Suprapubic skin (tissue), 4 donors: Measurements from ENCODE around the gene CDH4. TPM values are rescaled to one million over a fixed set of nuclear protein-coding genes. Genes with fewer than 3 reads are reported as not detected.

Experiments
- DNase-seq, 2 donors: peaks; one replicate each; pipeline ENCODE4 v3.0.0-alpha.2; 2019; ENCODE audit warnings: low spot score in 2 of 2
- H3K27ac ChIP-seq: fragments of 200-600 bp; sonication (generic); one replicate; pipeline ENCODE4 v1.5.1; 2019
- H3K27me3 ChIP-seq: fragments of 200-600 bp; sonication (generic); one replicate; pipeline ENCODE4 v1.5.1; 2019
- H3K36me3 ChIP-seq: fragments of 200-600 bp; sonication (generic); one replicate; pipeline ENCODE4 v1.5.1; 2019
- H3K4me1 ChIP-seq: fragments of 200-600 bp; sonication (generic); one replicate; pipeline ENCODE4 v1.5.1; 2019
- H3K4me3 ChIP-seq: fragments of 200-600 bp; sonication (generic); one replicate; pipeline ENCODE4 v1.5.1; 2019; ENCODE audit warnings: mild to moderate bottlenecking
- H3K9me3 ChIP-seq: fragments of 200-600 bp; sonication (generic); one replicate; pipeline ENCODE4 v1.5.1; 2019
- EP300 ChIP-seq: sonication (generic); formaldehyde crosslinking; IDR thresholded peaks from one replicate; pipeline ENCODE4 v1.6.1; 2017; ENCODE audit warnings: antibody characterized with exemption
- POLR2A ChIP-seq, 2 donors: fragments of 450-650 bp; IDR thresholded peaks; one replicate each; pipeline ENCODE4 v1.6.1; 2017; ENCODE audit warnings: antibody characterized with exemption in 2 of 2, mild to moderate bottlenecking in 2 of 2, moderate library complexity in 2 of 2
- POLR2AphosphoS5 ChIP-seq, 3 donors: sonication (generic); formaldehyde crosslinking; IDR thresholded peaks; one replicate each; pipeline ENCODE4 v1.6.1; 2017; ENCODE audit warnings: antibody characterized with exemption in 3 of 3
- WGBS: methylation state at CpG from one replicate; pipeline ENCODE4 v1.1.5; 2018; 5-methylcytosine and 5-hydroxymethylcytosine counted together
- total RNA-seq, 4 donors: library from RNA; depleted of rRNA; stranded (reverse); fragments of >200 nt; gene quantifications; one replicate each; pipeline ENCODE4 v1.1.0, GENCODE V29; 2016
- TF ChIP-seq, protein P1 (sequence below), 2 donors: fragments of 200-600 bp in 1 of 2; fragments of 450-650 bp in 1 of 2; sonication (generic) in 1 of 2; IDR thresholded peaks; one replicate each; pipeline ENCODE4 v1.5.1; 2016 to 2019; ENCODE audit warnings: antibody characterized with exemption in 2 of 2, mild to moderate bottlenecking in 1 of 2, moderate library complexity in 1 of 2

Gene CDH4
- total RNA-seq, 4 donors from 2014 or later: 0.91 to 5.9 (median 2.6) TPM

DNA sequence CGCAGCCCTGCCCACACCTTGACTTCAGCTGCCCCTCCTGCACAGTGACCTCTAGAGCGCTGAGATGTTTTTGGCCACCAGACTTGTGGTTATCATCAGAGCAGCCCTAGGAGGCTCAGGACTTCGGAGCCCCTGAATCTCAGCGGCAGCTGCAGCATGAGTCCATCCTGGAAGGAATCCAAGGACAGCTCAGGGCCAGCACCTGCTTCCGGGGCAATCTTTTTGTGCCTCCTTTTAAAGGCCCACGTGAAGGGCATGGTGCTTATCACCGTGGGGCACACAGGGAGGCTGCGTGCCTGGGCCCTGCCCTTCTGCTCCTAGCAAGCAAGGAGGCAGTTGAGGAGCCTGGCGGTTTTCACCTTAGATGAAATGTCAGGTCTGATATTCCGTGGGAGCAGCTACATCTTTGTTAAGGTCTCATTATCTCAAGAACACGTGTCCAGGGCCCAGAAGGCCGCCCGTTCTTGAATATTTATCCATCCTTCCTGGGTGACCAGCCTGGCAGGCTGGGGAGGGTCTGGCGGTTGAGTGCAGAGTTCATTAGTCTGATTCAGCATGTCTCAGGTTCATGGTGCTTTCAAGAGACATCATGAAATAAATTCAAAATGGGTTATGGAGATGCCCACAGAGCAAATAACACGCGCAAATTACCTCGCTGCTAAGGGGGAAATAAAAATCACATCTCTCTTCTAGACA lies 421.2 kb downstream of the CDH4 start:
- 84% methylated on average over 13 of the region's 17 CpGs for WGBS
- DNase-seq: no peak
- no peaks in the 10 kb centered on the region for H3K36me3 ChIP-seq

DNA sequence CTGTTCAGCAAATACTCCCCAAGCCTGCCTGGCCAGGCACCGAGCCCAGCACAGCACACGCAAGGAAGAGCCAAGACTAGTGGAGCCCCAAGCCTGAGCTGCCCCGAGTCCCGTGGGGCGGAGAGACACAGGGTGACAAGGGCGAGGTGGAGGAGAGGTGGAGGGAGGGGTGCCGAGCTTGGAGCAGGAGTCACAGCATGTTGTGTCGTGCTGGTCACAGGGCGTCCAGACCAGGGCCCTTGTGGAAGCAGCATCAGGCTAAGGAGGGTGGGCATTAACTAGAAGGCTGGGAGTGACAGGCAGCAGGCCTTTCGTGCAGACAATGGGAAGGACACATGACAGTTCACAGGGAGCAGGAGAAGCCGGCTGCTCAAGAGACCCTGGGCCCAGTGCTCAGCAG lies 422.1 kb downstream of the CDH4 start:
- Histone ChIP-seq H3K4me1 (no peaks in the 10 kb centered on the region), H3K27ac (no peak overlapping the region), H3K27me3 (peaks cover 5% of the 10 kb centered on the region), H3K4me3 (no peak overlapping the region), H3K9me3 (no peaks in the 10 kb centered on the region), H3K36me3 (no peaks in the 10 kb centered on the region)
- TF ChIP-seq, protein P1, sequence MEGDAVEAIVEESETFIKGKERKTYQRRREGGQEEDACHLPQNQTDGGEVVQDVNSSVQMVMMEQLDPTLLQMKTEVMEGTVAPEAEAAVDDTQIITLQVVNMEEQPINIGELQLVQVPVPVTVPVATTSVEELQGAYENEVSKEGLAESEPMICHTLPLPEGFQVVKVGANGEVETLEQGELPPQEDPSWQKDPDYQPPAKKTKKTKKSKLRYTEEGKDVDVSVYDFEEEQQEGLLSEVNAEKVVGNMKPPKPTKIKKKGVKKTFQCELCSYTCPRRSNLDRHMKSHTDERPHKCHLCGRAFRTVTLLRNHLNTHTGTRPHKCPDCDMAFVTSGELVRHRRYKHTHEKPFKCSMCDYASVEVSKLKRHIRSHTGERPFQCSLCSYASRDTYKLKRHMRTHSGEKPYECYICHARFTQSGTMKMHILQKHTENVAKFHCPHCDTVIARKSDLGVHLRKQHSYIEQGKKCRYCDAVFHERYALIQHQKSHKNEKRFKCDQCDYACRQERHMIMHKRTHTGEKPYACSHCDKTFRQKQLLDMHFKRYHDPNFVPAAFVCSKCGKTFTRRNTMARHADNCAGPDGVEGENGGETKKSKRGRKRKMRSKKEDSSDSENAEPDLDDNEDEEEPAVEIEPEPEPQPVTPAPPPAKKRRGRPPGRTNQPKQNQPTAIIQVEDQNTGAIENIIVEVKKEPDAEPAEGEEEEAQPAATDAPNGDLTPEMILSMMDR (IDR thresholded peaks at IDR 0.05): no peak
- TF ChIP-seq POLR2AphosphoS5 (IDR thresholded peaks at IDR 0.05) (no peak), EP300 (no peak), POLR2A (IDR thresholded peaks at IDR 0.05) (no peak)
- WGBS: 61% methylated on average over 11 of the region's 11 CpGs
- no peak for DNase-seq

More for the DNA sequence above, 421.2 kb downstream of the CDH4 start:
- Histone ChIP-seq H3K4me3 (no peak overlapping the region), H3K27me3 (peaks cover 8% of the 10 kb centered on the region), H3K27ac (no peak overlapping the region), H3K4me1 (peaks cover 4% of the 10 kb centered on the region), H3K9me3 (no peaks in the 10 kb centered on the region)
- no peak for TF ChIP-seq EP300
- TF ChIP-seq POLR2AphosphoS5 (IDR thresholded peaks at IDR 0.05): no peak
- TF ChIP-seq, protein P1 (IDR thresholded peaks at IDR 0.05): no peak

DNA sequence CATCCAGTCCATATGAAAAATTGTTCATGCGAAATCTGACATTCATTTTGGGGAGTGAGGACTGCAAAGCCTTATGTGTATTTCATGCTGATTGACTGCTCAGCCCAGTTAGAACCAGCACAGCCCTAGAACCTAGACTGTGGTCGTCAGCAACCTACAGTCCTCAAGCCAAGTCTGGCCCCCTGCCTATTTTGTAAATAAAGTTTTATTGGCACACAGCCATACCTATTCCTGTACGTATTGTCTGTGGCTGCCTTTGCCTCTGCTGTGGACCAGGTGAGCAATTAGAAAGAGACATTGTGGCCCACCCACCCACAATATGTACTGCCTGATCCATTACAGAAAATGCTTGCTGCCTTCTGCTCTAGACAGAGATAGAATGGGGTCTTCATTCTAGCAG lies 422.6 kb downstream of the CDH4 start:
- TF ChIP-seq POLR2A (IDR thresholded peaks at IDR 0.05) (no peak), POLR2AphosphoS5 (IDR thresholded peaks at IDR 0.05) (no peak), EP300 (no peak)
- TF ChIP-seq, protein P1 (IDR thresholded peaks at IDR 0.05): no peak
- Histone ChIP-seq H3K9me3 (no peaks in the 10 kb centered on the region), H3K27ac (no peak overlapping the region), H3K27me3 (peaks cover 8% of the 10 kb centered on the region), H3K4me3 (no peak overlapping the region), H3K4me1 (no peaks in the 10 kb centered on the region), H3K36me3 (no peaks in the 10 kb centered on the region)
- no peak for DNase-seq
- 66% methylated on average over 3 of the region's 3 CpGs for WGBS

- no peak for DNase-seq
- peaks cover under 1% of the 10 kb centered on the region for H3K4me1 ChIP-seq
- no peaks in the 10 kb centered on the region for H3K36me3 ChIP-seq
- TF ChIP-seq POLR2AphosphoS5 (IDR thresholded peaks at IDR 0.05) (no peak), EP300 (no peak), POLR2A (IDR thresholded peaks at IDR 0.05) (no peak)
- TF ChIP-seq, protein P1 (IDR thresholded peaks at IDR 0.05): no peak
- no peak overlapping the region for H3K4me3 ChIP-seq
- no peak overlapping the region for H3K27ac ChIP-seq
- WGBS: 93% methylated on average over 2 of the region's 2 CpGs
- no peaks in the 10 kb centered on the region for H3K9me3 ChIP-seq
- H3K27me3 ChIP-seq: peaks cover 18% of the 10 kb centered on the region
Observed at GRCh38 chr20:61677928-61678327, 425.9 kb downstream of the CDH4 start.

- peaks cover 6% of the 10 kb centered on the region for H3K4me1 ChIP-seq
- 97% methylated on average over 8 of the region's 8 CpGs for WGBS
- H3K27ac ChIP-seq: no peak overlapping the region
- H3K36me3 ChIP-seq: no peaks in the 10 kb centered on the region
- no peaks in the 10 kb centered on the region for H3K9me3 ChIP-seq
- H3K4me3 ChIP-seq: no peak overlapping the region
- DNase-seq: no peak
- H3K27me3 ChIP-seq: peaks cover 18% of the 10 kb centered on the region
- TF ChIP-seq EP300 (no peak), POLR2AphosphoS5 (IDR thresholded peaks at IDR 0.05) (no peak), POLR2A (IDR thresholded peaks at IDR 0.05) (no peak)
- TF ChIP-seq, protein P1 (IDR thresholded peaks at IDR 0.05): no peak
Observed at GRCh38 chr20:61678437-61678836, 426.4 kb downstream of the CDH4 start.
